ENCODE measurements around the gene MAP3K12. TPM values are rescaled to one million over a fixed set of nuclear protein-coding genes. Genes with fewer than 3 reads are reported as not detected.
A peak's percentile ranks its signal among the peaks of the same experiment; 100 is the strongest.

MAP3K12 gene
- total RNA-seq, 1 donor from 2014 or later: 18.7 TPM

DNA sequence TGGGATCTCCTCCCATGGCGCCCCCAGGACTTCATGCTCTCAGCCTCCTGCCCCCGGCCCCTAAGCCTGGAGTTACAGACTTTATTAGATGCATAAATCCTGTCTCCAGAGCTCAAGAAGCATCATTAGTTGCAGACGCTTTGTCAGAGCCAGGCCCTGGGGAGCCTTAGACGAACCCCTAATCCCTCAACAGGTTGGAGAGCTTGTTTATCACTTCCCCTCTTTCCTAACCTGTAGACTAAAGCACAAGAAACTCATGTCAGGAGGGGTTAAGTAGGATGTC lies 8.3 kb upstream of the MAP3K12 start:
- DNase-seq (ENCODE audit: low read depth): no peak

DNA sequence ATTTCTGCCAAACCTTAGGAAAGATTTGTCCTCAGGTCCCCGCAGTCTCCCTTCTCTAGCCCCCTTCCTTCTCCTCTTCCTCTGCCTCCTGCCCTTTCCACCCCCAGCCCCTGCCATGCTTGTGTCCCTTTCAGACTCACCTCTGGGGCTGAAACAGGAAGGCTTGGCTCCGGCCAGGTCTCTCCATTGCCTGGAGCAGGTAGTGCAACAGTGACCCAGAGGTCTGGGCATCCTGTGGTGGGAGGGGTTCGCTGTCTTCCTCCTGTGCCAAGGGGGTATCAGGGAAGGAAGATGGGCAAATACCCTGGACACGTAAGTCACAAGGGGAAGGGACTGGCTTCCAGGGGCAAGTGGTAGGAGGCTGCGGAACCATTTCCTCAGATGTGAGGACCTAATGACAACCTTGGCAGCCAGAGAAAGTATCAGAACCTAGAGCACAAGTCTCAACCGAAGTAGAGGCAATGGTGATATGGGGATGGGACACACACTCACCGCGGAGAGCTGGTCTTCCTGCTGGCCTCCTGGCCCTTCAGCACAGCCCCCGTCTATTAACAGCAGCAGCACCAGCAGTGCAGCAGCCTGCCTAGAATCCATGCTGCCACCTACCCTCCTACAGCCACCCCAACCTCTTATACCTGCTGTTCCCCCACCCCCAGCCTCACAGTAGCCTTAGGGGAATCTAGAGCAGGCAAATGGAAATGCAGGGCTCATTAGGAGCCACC lies 7.8 kb upstream of the MAP3K12 start, which contains the start of gene NPFF:
Gene NPFF (minus strand): TSS at position 604 of the 722 bp plus-strand sequence. CDS start 10 bp downstream, at position 594.
- DNase-seq (ENCODE audit: low read depth): no peak

DNA sequence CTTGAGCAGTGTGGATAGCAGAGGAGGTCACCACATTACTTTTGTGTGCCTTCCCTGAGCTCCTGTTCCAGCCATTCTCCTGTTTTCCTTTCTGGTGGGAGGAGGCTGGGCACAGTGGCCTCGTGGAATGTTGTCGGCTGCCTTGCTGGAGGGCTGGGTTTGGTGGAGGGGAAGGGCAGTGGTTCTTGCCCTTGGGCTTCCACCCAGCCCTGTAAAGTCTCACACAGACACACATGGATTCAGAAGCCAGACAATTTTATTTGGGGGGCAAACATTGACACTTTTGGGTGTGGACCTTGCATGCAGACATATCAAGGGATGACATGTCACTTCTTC lies 7.2 kb upstream of the MAP3K12 start:
- no peak for DNase-seq (ENCODE audit: low read depth)

DNA sequence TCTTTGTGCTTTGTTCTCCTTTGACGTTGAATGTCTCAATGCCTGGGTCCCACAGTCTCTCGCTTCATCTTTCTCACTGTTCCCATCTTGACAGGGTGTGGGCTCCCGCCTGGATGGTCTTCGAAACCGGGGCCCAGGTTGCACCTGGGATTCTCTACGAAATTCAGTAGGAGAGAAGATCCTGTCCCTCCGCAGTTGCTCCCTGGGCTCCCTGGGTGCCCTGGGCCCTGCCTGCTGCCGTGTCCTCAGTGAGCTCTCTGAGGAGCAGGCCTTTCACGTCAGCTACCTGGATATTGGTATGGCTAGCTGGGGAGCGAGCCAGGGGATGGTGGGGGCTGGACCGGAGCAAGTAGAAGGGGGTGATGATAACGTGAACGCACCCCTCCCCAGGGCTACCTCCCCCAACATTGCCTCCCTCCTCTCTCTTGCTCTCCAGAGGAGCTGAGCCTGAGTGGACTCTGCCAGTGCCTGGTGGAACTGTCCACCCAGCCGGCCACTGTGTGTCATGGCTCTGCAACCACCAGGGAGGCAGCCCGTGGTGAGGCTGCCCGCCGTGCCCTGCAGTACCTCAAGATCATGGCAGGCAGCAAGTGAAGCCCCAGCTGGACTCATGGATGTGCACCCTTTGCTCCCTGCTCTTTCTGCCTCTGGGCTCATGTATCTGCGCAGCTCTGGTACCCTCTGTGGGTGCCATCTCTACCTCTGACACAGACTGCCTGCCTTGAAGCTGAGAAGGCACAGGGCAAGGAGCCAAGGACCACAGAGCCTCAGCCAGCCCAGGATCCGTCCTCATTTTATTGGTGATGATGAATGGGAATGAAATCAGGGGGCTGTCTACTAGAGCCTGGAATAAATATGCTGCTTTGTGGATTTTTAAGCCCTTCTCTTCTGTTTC lies 6.5 kb upstream of the MAP3K12 start:
- no peak for DNase-seq (ENCODE audit: low read depth)

DNA sequence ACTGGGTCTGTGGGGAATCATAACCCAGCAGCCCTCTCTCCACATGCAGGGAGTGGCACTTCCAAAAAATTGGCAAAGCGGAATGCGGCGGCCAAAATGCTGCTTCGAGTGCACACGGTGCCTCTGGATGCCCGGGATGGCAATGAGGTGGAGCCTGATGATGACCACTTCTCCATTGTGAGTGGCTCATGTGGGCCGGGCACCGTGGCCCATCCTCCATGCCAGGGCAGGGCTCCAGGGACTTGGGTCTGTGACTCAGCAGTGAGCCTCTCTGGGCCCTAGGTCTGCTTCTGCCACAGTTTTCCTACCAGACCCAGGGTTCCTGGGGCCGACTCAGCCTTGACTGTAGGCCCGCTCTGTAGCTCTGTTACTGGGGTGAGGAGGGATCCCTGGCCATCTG lies 5.8 kb upstream of the MAP3K12 start:
- DNase-seq (ENCODE audit: low read depth): no peak

DNA sequence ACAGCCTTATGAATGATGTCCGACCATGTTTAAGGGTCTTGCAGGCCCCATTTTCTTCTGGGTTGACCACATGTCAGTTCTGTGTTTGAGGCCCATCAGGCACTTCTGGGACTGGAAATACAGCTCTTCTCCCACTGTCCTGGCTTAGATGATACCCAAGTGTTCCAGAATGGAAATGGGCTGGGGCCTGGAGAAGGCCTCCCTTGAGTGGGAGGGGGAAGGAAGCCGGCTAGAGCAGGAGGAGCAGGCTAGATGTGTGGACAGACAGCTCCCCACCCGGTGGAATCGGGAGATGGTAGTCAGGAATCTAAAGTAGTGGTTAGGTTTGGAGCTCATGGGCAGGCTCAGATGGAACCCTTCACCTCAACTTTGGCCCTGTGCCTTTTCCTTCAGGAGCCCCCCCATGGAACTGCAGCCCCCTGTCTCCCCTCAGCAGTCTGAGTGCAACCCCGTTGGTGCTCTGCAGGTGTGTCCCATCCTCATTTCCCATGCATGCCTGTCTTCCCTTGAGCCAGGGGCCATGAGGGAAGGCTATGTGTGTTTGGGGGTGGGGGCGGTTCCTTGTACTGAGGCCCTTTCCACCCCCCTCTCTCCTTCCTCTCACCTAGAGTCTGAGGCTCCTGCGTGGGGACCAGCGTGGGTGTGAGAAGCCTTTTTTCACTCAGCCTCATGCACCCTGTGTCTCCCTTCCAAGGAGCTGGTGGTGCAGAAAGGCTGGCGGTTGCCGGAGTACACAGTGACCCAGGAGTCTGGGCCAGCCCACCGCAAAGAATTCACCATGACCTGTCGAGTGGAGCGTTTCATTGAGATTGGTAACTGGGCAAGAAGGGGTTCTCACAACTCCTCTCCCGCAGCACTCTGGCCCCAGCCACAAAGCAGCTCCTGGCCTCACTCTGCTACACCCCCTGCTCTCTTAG lies 5.0 kb upstream of the MAP3K12 start:
- no peak for DNase-seq (ENCODE audit: low read depth)

DNA sequence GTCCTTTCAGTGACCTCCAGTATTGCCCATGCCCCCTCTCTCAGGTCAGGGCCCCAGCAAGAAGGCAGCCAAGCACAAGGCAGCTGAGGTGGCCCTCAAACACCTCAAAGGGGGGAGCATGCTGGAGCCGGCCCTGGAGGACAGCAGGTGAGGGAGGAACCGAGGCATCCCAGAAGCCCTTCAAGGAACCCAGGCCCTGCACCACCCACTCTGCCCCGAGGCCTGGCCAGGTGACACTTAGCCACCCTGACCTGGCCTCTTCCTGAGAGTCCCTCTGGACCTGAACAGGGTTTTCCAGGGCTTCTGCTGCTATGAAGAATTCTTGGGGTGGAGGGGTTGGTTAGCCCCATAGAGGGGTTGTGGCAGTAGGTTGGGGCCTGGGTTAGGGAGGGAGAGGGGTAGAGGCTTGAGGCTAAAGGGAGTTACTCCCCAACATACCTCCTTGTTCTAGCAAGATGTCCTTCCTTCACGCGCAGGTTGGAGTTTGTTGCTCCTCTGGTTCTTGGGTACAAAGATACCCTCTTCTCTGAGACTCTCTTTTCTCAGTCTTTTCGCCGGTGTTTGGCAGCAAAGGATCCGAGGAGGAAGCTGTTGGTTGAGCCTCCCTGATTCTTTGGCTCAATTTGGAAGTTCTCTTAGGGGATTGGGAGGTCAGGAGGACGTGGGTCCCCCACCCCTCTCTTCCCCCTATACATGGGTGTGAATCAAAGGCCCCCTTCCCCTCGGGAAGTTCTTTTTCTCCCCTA lies 3.9 kb upstream of the MAP3K12 start:
- no peak for DNase-seq (ENCODE audit: low read depth)

DNA sequence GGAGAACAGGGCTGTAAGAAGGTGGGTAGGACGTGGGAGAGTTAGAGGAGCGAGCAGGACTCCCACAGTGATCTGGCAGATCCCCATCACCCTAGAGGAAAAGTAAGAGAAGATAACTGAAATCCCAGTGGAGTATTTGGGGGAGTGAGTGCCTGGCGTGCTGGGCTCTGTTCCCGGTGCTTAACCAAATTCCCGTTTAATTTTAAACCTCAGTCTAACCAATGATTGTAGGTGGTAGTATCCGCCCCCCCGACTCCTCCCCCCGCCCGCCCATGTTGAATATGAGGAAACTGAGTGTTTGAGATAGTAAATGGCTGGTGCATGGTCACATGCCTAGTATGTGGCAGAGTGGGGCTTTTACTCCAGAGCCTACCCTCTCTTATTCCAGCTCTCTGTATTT lies 3.1 kb upstream of the MAP3K12 start:
- no peak for DNase-seq (ENCODE audit: low read depth)

DNA sequence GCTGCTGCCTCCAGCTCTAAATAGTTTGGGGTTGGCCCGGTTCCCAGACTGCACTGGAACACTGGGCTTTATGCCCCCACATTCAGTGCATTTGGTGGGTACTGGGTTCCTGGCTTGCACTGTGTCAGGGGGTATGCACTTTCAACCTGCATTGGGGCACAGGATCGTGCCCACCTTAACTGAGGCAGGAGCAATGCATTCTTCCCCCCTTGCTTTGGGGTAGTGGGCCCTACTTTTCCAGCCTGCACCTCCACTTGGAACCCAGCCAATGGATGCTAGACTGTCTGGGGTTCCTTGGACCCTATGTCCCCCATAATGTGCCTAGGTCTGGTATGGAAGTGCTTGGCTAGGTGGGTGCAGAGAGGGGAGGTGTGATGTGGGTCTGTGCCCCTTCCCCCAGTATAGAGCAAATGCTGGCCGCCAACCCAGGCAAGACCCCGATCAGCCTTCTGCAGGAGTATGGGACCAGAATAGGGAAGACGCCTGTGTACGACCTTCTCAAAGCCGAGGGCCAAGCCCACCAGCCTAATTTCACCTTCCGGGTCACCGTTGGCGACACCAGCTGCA lies 2.4 kb upstream of the MAP3K12 start:
- no peak for DNase-seq (ENCODE audit: low read depth)

DNA sequence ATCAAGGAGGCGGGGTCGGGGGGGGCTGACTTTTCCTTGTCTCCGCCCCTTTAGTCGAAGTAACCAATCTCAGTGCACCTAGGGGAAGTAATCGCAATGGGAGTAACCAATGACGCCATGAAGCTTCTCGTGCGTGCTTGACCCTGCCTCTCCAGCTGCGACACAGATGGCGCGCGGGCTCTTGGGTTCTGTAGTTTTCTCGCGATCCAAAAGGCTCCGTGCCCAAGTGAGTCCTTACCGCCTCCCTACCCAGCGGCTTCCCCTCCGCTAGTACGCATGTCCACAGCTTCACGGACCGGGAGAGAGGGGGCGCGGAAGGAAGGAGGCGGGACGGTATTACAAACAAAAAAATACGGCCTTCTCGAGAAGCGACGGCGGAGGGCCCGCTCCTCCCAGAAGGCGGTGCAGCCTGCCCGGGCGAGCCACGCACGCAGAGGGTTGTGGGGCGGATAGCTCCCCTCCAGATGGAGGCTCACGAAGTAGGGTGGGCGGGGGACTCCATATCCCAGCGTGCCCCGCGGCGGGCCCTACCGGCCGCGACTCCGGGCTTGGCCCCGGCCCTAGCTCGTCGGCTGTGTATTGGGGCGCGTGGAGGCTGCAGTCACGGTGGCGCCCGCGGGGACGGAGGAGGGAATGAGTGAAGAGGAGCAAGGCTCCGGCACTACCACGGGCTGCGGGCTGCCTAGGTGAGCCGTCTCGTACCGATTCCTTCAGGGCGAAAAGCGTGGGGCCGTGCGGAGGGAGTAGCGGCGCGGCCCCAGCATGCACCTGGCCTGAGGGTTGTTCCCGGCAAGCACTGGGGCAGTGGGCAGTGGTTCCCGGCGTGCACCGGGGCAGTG lies 1.7 kb upstream of the MAP3K12 start, which contains the start of gene TARBP2:
Gene TARBP2 (plus strand): TSS at position 508 of the 839 bp plus-strand sequence. CDS start 126 bp downstream, at position 634.
- DNase-seq (ENCODE audit: low read depth): peak; percentile 99

DNA sequence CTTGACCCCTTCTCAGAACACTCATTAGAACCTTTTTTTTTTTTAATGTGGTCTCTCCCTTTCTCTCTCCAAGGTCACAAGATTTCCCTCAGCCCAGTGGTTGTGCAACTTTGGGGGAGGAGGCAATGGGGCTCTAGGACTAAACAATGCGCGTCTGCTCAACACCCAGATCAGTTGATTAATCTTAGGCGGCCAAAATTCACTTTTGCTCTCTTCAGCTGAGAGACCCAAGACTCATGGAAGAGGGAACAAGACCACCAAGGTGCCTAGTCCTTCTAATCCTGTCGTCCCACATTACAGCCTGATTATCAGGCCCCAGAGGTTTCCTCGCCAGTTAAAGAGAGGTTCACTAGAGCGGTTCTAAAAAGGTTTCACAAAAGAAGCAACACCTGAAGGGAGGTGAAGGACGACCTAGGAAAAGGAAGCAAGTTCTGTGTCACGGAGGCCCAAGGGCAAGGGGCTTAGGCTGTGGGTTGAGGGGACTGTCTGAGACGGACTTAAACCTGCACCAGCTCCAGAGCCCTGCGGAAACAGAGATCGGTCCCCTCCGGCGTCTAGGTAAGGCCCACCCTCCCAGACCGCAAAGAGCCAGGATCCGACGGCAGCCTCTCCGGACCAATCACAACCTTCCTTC lies 1.0 kb upstream of the MAP3K12 start:
- DNase-seq (ENCODE audit: low read depth): peak; percentile 80

DNA sequence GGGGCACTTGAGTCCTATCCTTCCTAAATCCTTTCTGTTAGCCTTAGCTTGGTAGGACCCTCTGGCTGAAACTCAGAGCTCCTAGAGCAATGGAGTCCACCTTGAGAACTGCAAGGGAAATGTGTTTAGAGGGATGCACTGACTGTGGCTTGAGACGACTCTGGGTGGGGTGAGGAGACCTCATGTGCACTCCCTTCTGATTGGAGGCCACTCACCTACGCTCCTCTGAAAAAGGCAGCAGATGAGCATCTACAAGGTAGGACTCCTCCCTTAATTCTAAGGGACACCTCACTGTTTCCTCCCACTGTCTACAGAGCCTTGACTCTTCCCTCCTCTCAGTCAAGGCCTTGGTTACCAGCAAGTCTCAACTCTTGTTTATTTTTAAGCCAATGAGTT lies 1.0 kb downstream of the MAP3K12 start:
- no peak for DNase-seq (ENCODE audit: low read depth)

DNA sequence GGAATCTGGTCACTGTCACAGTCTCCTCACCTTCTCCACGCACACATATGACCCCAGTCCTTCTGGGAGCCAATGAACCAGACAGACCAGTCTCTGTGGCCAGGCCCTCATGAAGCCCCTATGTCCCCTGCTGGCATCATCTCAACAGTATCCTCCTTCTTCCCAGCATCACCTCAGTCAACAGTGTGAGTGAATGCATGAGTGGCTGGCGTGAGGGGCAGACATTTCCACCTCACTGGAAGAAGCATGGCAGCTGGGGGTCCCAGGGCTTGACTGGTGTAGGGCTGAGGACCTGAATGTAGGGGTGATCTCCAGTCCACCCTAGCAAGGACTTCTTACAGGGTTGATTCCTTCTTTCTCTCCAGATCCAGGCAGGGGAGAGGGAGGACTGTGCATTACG lies 1.8 kb downstream of the MAP3K12 start:
- no peak for DNase-seq (ENCODE audit: low read depth)

DNA sequence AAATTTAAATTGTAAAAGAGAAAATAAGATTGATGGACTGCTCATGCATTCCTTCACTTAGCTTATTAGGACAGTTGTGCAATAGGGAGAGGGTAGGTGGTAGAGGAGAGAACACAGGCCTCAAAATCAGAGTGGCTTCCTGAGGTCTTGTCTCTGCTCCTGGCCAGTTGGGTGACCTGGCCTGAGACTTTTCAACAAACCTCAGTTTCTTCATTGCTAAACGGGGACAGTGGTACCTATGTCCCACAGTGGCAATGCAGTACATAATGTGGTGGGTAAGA lies 2.6 kb downstream of the MAP3K12 start:
- DNase-seq (ENCODE audit: low read depth): no peak

DNA sequence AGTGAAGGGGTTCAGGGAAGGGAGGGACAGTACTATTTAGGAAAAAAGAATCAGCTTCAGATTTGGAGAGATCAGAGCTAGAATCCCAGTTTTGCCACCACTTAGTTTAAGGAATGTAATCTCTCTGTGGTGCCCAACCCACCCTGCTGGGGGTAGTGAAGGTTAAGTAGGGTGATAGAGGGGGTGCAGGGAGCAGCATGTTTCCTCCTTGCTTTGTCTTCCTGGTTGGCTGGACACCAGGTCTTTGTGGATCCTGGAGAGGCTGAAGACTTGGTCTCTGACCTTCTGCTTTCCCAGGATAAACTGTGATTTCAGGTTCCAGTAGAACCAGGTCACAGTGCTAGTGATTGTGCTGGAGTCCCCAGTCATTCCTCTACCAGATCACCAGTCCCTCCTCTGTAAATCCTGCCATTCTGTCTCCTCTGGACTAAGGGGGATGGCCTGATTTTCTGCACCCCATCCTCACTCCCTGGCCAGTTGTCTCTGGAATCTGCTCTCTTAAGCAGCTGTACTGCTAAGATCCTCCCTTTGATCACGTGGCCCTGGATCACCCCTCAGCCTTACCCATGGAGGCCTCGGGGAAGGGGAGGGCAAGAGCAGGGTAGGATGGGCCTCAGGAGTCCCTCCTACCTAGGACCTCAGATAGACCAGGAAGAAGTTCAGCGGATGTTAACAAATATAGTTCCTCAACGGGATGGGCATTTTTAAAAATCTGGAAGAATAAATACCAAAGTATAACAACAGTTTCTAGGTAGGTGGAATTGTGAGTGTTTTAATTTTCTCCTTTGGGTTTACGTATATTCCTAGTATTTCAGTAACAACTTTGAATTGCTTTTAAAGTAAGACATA lies 3.1 kb downstream of the MAP3K12 start:
- DNase-seq (ENCODE audit: low read depth): peak; percentile 72

DNA sequence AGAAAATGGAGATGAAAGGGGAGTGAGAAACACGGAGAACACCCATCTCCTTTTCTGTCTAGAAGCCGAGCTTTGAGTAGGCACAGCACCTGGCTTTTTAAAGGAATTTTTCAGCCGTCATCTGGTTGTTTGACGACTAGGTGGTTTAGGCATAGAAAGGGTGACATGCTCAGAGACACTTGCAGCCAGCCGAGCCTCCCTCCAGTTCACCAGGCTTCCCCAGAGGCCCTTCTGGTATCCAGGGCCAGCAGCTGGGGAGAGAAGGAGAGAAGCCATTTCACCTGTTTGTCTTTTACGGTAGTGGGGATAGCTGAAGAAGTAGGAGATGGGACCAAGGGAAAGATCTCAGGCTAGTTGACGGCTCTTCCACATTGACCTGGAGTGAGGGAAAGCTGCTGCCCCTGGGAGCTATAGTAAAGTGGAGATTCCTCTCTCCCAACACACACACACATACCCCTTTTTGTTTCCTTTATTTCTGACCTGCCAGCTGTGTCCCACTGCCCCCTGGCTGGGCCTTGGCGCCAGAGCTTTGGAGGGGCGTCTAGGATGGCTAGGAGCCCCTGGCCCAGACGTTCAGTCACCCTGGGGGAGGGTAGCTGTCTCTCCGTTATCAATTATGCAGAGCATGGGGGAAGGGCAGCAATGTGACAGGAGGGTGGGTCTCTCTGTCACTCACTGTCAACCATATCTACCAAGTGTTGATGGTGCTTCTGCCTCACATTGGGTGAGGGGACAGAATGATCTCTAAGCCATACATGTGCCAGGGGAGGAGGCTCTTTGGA lies 5.5 kb downstream of the MAP3K12 start:
- DNase-seq (ENCODE audit: low read depth): no peak

DNA sequence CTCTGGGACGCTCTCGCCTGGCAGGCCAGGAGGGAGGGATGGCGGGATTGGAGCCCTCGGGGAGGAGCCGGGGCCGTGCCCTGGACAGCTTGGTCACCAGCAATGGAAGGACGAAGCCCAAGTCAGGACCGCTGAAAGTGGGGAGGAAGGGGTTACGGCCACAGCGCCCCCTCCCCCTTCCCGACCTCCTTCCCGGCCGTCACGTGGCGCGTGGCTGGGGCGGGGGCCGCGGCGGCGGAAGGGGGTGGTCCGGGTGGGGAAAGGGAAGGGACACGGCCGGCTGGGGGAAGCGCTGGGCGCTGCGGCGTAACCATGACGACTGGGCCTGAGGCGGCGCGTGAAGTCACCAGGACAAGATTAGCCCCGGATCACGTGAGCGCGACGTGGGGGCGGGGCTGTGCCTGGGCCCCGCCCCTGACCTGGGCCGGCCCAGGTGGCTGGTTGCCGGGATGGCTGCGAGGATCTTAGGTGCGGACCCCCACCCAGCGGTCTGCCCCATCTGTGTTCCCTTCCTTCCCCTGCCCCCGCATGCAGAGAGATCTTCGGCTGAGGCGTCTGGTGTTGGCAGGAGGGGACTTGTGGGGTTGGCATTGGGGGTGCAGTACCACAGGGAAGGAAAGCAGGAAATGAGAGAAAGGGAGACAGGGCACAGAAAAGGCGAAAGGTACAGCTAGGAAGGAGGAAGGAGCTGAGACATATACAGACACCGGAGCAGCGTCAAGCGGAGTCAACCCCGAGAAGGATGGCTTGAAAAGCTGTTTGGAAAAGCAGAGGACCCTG lies 6.2 kb downstream of the MAP3K12 start:
- peak; percentile 78 for DNase-seq (ENCODE audit: low read depth)
